HG03575 (cell line): ENCODE measurements around the gene CLP1.

ENCODE experiments used
- ATAC-seq: cut with Tn5 transposase; IDR thresholded peaks from one replicate; pipeline ENCODE4 v1.9.1; 2021; ENCODE audit not compliant: unreplicated experiment, insufficient number of reproducible peaks, low FRiP score; ENCODE audit errors: extremely low read depth

Gene CLP1

GRCh38 chr11:57657194-57658022, at the start of gene CLP1:
CLP1 (plus strand) TSS chr11:57657762; CDS start chr11:57659477, 1,715 bp downstream.
- peak; percentile 95 for ATAC-seq

DNA sequence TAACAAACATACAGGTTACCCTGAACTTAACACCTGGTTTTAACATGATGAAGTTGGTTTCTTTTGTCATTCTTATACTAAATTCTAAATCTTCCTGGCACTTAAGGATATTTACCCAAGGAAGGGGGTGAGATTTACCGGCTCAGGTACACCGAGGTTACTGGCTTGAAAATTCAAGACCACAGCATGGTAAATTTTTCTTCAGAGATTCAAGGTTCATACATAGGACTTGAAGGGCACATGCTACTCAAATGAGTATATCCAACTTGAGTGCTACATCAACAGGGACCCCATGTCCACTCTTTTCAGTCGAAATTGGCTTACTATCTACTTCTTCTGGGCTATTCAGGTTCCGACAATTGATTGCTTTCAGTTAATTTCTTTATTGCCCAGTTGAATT, 47.4 kb upstream of the CLP1 start:
- no peak for ATAC-seq

- ATAC-seq, result no peak
Observed at GRCh38 chr11:57614234-57614772, 43.3 kb upstream of the CLP1 start.

DNA sequence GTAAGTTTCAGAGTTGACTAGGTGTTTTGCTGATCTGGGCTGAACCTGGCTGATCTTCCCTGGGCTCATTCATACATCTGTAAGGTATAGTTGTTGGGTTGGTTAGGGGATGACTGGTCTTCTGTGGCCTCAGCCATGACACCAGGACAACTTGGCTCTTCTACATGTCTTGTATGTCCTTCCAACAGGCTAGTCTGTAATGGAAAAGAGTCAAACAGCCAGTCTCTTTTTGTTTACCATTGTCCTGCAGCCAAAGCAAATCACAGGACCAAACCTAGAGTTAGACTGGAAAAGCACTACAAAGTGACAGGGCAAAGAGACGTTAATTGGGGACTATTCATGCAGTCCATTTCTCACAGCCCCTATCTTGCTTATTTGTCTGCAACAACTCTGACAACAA, 42.3 kb upstream of the CLP1 start:
- ATAC-seq, result no peak

- no peak for ATAC-seq
Observed at GRCh38 chr11:57616595-57616994, 41.0 kb upstream of the CLP1 start.

DNA sequence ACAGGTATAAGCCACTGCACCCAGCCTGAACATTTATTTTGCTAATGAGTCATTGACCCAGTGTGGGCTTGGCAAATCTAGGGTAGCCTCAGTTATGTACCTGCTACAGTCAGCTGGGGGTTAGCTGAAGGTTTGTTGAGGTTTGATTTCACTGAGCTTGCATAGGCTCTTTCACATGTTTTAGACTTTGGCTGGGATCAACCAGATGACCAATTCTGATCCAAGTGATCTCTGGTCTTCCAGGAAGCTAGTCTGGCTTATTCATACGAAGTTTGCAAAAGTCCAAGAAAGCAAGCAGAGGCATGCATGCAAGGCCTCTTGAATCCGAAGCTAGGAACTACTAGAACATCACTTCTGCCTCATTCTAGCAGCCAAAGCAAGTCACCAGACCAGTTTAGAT, 39.1 kb upstream of the CLP1 start:
- ATAC-seq, result no peak

- ATAC-seq, result no peak
Observed at GRCh38 chr11:57619331-57619730, 38.2 kb upstream of the CLP1 start.

DNA sequence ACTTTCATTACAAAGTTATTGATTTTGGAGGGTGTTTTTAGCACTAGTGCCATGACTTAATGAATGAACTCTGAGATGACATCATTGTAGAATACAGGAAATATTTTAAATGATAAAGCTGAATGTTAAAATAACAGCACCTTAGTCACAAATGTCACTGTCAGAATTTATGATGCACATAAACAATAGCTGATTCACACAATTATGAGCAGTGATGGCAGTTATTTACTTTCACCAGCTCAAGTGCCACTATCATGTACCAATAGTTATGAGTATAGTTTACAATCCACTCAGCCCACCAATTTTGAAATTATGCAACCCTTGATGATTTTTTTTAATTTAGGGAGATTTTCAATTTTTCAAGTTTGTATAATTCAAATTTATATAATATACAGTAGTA, 37.1 kb upstream of the CLP1 start:
- no peak for ATAC-seq

DNA sequence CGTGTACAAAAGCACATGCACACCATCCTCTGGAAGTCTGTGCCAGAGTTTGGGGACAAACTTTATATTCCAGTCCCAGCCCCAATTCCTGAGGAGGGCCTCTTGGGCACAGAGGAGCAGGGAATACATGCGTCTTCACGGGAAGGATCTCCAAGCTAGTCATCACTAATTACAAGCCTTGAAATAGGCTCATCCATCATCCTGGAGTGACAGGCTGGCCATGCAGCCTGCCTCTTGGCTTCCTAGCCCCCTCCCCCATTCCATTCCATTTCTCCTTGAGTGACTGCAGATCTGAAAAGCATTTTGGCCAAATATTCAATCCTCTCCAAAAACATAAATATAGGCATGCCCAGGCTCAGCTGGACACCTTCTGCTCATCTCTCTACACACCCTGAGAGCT, 35.3 kb upstream of the CLP1 start:
- ATAC-seq, result no peak

DNA sequence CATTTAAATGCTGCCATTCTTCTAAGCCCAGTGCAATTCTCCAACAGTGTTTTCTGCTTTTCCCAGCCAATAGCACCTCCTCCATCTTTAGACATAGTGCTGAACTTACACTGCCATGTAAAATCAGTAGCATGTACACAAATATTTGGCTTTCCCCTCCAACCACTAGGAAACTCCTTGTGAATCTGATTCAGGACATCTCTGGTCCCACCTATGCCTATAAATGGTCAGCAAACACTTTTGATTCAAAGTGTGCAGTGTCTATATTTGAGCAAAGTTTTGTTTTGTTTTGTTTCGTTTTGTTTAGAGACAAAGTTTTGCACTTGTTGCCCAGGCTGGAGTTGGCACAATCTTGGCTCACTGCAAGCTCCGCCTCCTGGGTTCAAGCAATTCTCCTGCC, 32.7 kb upstream of the CLP1 start:
- no peak for ATAC-seq

DNA sequence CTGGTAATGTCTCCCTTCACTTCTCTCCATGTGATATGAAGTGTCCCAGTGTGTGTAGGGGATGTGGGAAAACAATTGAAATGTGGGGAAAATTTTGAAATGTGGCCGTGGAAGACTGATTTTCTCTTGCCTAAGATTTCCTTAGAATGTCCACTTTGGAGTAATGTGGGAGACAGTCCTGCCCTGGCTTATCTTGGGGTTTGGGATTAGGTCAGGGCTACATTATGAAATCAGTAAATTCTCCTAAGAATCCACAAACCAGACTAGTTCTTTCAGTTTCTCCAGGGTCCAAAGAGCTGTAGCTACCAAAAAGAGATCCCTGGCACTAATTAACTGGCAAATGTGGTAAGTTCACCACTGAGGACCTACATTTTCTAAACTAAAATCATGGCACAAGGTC, 30.7 kb upstream of the CLP1 start:
- no peak for ATAC-seq

- ATAC-seq, result no peak
Observed at GRCh38 chr11:57630171-57630570, 27.4 kb upstream of the CLP1 start.

GRCh38 chr11:57632116-57632515, 25.4 kb upstream of the CLP1 start:
- no peak for ATAC-seq

- no peak for ATAC-seq
Observed at GRCh38 chr11:57633394-57634070, 24.0 kb upstream of the CLP1 start.

GRCh38 chr11:57634311-57634710, 23.3 kb upstream of the CLP1 start:
- ATAC-seq, result no peak

- ATAC-seq, result no peak
Observed at GRCh38 chr11:57635246-57635645, 22.3 kb upstream of the CLP1 start.

DNA sequence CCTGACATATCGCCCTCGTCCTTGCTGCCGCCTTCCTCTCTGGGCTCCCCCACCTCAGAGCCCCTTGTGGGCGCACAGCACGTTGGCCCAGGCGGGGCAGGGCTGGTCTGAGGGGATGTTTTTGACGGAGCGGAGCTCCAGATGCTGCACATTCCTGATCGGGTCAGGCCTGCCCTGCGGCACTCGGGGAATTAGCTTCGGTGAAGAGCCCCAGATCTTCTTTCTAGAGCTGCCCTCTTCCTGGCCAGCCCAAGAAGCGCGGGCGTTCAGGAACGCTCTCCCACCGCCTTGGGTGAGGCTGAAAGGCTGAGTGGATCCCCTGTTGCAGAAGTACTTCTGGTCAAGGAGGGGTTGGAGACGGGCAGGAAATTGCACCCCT, 19.9 kb upstream of the CLP1 start:
- ATAC-seq, result no peak

GRCh38 chr11:57638005-57638781, 19.4 kb upstream of the CLP1 start:
- ATAC-seq, result no peak

DNA sequence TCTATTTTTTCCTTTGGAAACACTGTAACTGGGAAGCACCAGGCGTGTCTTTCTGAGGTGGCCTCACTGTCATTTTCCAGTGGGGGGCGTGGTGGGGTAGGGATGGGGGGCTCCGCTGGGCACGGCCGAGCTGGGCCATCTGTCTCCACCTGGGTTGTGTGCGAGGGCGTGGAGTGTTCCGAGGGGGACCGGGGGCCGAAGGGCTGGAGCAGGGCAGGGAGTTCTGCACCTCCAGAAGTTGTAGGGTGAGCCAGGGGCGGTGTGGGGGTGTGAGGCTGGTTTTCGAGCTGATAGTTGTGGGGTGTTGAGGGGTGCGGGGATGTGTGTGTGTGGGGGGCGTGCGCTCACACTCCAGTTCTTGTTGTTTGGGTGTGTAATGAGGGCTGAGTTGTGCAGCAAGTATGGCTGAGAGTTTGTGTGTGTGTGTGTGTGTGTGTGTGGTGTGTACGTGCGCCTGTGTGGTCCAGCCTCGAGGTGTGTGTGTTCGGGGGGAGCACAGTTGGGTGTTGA, 18.7 kb upstream of the CLP1 start:
- no peak for ATAC-seq
